ENCODE measurements around the gene C1orf74.

DNA sequence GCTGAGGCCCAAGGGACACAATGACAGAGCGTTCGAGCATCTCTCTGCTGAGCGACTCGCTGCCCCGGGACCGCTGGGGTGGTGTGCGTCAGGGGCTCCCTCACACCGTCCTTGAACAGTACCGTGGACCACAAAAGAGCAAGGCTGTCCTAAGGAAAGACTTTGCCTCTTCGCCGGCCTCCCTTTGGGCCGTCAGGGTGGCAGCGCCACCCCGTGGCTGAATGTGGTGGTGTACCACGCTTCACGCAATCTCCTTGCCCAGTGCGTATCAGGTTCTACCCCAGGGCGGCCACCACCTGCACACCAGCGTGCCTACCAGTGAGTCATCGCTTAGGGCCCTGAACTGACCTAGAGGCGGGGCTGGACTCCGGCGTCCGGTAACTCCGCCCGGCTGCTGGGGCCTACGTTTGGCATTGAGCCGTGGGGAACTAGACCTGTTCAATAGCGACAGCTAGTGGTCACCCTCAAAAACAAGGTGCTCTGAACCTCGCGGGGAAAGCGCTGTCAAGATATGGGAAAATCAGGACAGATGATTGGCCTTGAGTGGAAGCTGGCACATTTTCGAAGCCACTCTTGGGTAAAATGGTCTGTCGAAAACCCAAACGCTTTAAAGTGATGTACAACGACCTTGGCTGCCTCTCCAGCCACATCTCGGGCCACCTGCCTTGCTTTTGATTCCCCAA is 36.6 kb downstream of the C1orf74 start:
- TF ChIP-seq, protein P1, sequence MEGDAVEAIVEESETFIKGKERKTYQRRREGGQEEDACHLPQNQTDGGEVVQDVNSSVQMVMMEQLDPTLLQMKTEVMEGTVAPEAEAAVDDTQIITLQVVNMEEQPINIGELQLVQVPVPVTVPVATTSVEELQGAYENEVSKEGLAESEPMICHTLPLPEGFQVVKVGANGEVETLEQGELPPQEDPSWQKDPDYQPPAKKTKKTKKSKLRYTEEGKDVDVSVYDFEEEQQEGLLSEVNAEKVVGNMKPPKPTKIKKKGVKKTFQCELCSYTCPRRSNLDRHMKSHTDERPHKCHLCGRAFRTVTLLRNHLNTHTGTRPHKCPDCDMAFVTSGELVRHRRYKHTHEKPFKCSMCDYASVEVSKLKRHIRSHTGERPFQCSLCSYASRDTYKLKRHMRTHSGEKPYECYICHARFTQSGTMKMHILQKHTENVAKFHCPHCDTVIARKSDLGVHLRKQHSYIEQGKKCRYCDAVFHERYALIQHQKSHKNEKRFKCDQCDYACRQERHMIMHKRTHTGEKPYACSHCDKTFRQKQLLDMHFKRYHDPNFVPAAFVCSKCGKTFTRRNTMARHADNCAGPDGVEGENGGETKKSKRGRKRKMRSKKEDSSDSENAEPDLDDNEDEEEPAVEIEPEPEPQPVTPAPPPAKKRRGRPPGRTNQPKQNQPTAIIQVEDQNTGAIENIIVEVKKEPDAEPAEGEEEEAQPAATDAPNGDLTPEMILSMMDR (IDR thresholded peaks at IDR 0.05; ENCODE audit: low read depth, low read length): peak; percentile 100
- no peak for TF ChIP-seq EZH2phosphoT487 (IDR thresholded peaks at IDR 0.05; ENCODE audit: low read depth)
